PC-3 (cell line): Measurements from ENCODE around the gene LPAR1. TPM values are rescaled to one million over a fixed set of nuclear protein-coding genes. Genes with fewer than 3 reads are reported as not detected.
A peak's percentile ranks its signal among the peaks of the same experiment; 100 is the strongest.

ENCODE experiments used
- ATAC-seq: fragments of 200-7000 bp; cut with Tn5 transposase; 2 replicates; pipeline ENCODE4 v1.9.1; 2020; ENCODE audit warnings: mild to moderate bottlenecking, moderate library complexity
- BruUV-seq: library from RNA; stranded (reverse); fragments of 400-500 nt; replicated peaks from 2 replicates; lab custom pipeline; 2021; lab: Mats Ljungman, UMichigan
- CTCF ChIA-PET: fragments of 300-600 bp; sonication (Branson Sonifier 250); formaldehyde crosslinking; loops from one replicate; lab custom pipeline; 2022; ENCODE audit warnings: antibody characterized with exemption; lab: Charles Lee
- POLR2A ChIA-PET: fragments of 300-600 bp; sonication (Branson Sonifier 250); formaldehyde crosslinking; loops from one replicate; lab custom pipeline; 2022; ENCODE audit warnings: antibody characterized with exemption; ENCODE audit not compliant: unreplicated experiment; lab: Charles Lee
- DNase-seq: peaks from one replicate; pipeline ENCODE4 v3.0.0-alpha.2; 2015
- H2AFZ ChIP-seq: fragments of 300-600 bp; sonication (generic); 2 replicates; pipeline ENCODE4 v1.6.0; 2016; ENCODE audit warnings: antibody characterized with exemption, low read length
- H3F3A ChIP-seq: fragments of 300-600 bp; sonication (generic); one replicate; pipeline ENCODE4 v1.6.0; 2017; ENCODE audit warnings: antibody characterized with exemption, low read length, control low read depth, mild to moderate bottlenecking; ENCODE audit not compliant: unreplicated experiment
- H3K27ac ChIP-seq: fragments of 300-600 bp; sonication (generic); 2 replicates; pipeline ENCODE4 v1.5.1; 2016; ENCODE audit warnings: mild to moderate bottlenecking, low read length
- H3K27me3 ChIP-seq: fragments of 300-600 bp; sonication (generic); 2 replicates; pipeline ENCODE4 v1.6.1; 2016; ENCODE audit warnings: low read length, mixed read lengths
- H3K36me3 ChIP-seq: fragments of 300-600 bp; sonication (generic); 2 replicates; pipeline ENCODE4 v1.6.1; 2016; ENCODE audit warnings: low read depth, mixed run types, low read length, mixed read lengths
- H3K4me1 ChIP-seq: fragments of 300-600 bp; sonication (generic); 2 replicates; pipeline ENCODE4 v1.5.1; 2016; ENCODE audit warnings: low read length; ENCODE audit not compliant: insufficient read depth
- H3K4me2 ChIP-seq: fragments of 300-600 bp; sonication (generic); 2 replicates; pipeline ENCODE4 v1.6.0; 2016; ENCODE audit warnings: low read length
- H3K4me3 ChIP-seq: fragments of 300-600 bp; sonication (generic); 2 replicates; pipeline ENCODE4 v1.5.1; 2016; ENCODE audit warnings: mild to moderate bottlenecking, low read length, mixed read lengths
- H3K79me2 ChIP-seq: fragments of 300-600 bp; sonication (generic); 2 replicates; pipeline ENCODE4 v1.6.1; 2017; ENCODE audit warnings: low read length, mixed read lengths
- H3K9ac ChIP-seq: fragments of 300-600 bp; sonication (generic); 2 replicates; pipeline ENCODE4 v1.6.0; 2016; ENCODE audit warnings: mild to moderate bottlenecking, low read length
- H3K9me2 ChIP-seq: fragments of 300-600 bp; sonication (generic); replicated peaks from 2 replicates; pipeline ENCODE4 v1.6.1; 2016; ENCODE audit warnings: mixed run types, low read length, mixed read lengths
- H3K9me3 ChIP-seq: fragments of 300-600 bp; sonication (generic); 2 replicates; pipeline ENCODE4 v1.6.1; 2016; ENCODE audit warnings: low read length, mixed read lengths
- H4K20me1 ChIP-seq: fragments of 300-600 bp; sonication (generic); 2 replicates; pipeline ENCODE4 v1.6.1; 2016; ENCODE audit warnings: low read length, mixed read lengths
- CTCF ChIP-seq: fragments of 300-600 bp; sonication (generic); conservative IDR thresholded peaks from 2 replicates; pipeline ENCODE4 v1.5.1; 2017; ENCODE audit warnings: antibody characterized with exemption, low read depth, mild to moderate bottlenecking, low read length
- EZH2 ChIP-seq: fragments of 300-600 bp; sonication (generic); IDR thresholded peaks from one replicate; pipeline ENCODE4 v1.6.1; 2017; ENCODE audit warnings: antibody characterized with exemption, mild to moderate bottlenecking, low read length; ENCODE audit not compliant: unreplicated experiment
- EZH2phosphoT487 ChIP-seq: fragments of 300-600 bp; sonication (generic); IDR thresholded peaks from 2 replicates; pipeline ENCODE4 v1.6.1; 2018; ENCODE audit warnings: mild to moderate bottlenecking, antibody characterized with exemption, low read length, borderline replicate concordance
- intact Hi-C: fragments of 100-400 bp; cut with micrococcal nuclease; formaldehyde crosslinking; loops from 2 replicates; pipeline ENCODE4 v1.9.0; 2023
- total RNA-seq: library from RNA; depleted of rRNA; stranded (reverse); fragments of >200 nt; gene quantifications from 2 replicates; pipeline ENCODE4 v1.2.3, GENCODE V29; 2014

Gene LPAR1
- total RNA-seq, 1 experiment from 2014 or later: 67.9 TPM

DNA sequence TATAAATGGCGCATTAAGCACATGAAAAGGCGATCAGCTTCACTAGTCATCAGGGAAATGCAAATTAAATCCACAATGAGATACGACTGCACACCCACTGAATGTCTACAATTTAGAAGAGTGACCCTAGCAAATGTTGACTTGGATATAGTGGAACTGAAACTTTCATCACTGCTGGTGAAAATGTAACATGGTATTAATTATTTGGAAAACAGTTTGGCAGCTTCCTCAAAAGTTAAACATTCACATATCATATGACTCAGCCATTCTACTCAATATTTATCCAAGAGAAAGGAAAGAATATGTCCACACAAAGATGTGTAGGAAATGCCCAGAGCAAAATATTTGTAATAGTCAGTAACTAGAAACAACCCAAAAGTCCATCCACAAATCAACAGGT is 146.5 kb downstream of the LPAR1 start:
- Histone ChIP-seq H3K4me2 (peak overlapping the region; percentile 12; the same call in 1 of the 2 replicates), H3F3A (no peaks in the 10 kb centered on the region), H4K20me1 (no peaks in the 10 kb centered on the region), H3K9me3 (no peaks in the 10 kb centered on the region), H3K4me1 (peaks cover 25% of the 10 kb centered on the region), H3K36me3 (peaks cover 26% of the 10 kb centered on the region), H3K79me2 (peaks cover 71% of the 10 kb centered on the region), H3K27me3 (no peaks in the 10 kb centered on the region), H3K9ac (no peak overlapping the region), H2AFZ (no peak overlapping the region), H3K4me3 (no peak overlapping the region), H3K27ac (peak overlapping the region; percentile 57), H3K9me2 (no peaks in the 10 kb centered on the region)
- ChIA-PET POLR2A (no interaction called here), CTCF (no interaction called here)
- DNase-seq (peak; percentile 66), ATAC-seq (peak; percentile 78)
- no TSS peak for BruUV-seq
- TF ChIP-seq EZH2 (no peak), CTCF (no peak), EZH2phosphoT487 (no peak)
- intact Hi-C loops: no loop called here

DNA sequence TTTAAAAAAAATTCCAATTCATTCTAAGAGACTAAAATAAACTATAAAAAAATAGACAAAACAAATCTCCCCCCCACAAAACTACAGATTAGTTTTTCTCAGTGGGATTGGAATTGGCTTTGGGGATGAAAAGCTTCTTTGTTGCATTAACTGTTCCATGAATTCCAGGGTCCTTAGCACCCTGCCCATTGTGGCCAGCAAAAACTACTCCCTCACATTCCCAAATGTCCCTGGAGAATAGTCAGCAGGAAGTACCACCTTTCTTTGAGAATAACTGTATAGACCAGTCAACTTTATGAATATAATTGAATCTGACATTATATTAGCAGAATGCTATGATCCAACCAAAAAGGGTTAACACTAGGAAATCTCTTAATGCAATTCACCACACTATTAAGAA is 147.9 kb downstream of the LPAR1 start:
- no peak overlapping the region for H3K4me2 ChIP-seq
- H3K9me2 ChIP-seq: no peaks in the 10 kb centered on the region
- no peak overlapping the region for H3K27ac ChIP-seq
- H3K36me3 ChIP-seq: peaks cover 16% of the 10 kb centered on the region
- ChIA-PET CTCF (no interaction called here), POLR2A (no interaction called here)
- H2AFZ ChIP-seq: no peak overlapping the region
- H3K9ac ChIP-seq: no peak overlapping the region
- H3K79me2 ChIP-seq: peaks cover 69% of the 10 kb centered on the region
- DNase-seq (no peak), ATAC-seq (no peak)
- no peak for TF ChIP-seq EZH2phosphoT487
- no peak for TF ChIP-seq CTCF
- H4K20me1 ChIP-seq: no peaks in the 10 kb centered on the region
- H3K9me3 ChIP-seq: no peaks in the 10 kb centered on the region
- H3K4me1 ChIP-seq: peaks cover 25% of the 10 kb centered on the region
- no peaks in the 10 kb centered on the region for H3F3A ChIP-seq
- no TSS peak for BruUV-seq
- H3K27me3 ChIP-seq: no peaks in the 10 kb centered on the region
- no peak overlapping the region for H3K4me3 ChIP-seq
- intact Hi-C loops: no loop called here

- H3K9me3 ChIP-seq: no peaks in the 10 kb centered on the region
- H3K4me1 ChIP-seq: peaks cover 17% of the 10 kb centered on the region
- BruUV-seq: no TSS peak
- no peak overlapping the region for H2AFZ ChIP-seq
- no peaks in the 10 kb centered on the region for H4K20me1 ChIP-seq
- DNase-seq: no peak
- no peaks in the 10 kb centered on the region for H3F3A ChIP-seq
- ChIA-PET POLR2A (no interaction called here), CTCF (no interaction called here)
- no peak for ATAC-seq
- H3K27ac ChIP-seq: no peak overlapping the region
- H3K36me3 ChIP-seq: peaks cover 8% of the 10 kb centered on the region
- intact Hi-C loops: no loop called here
- H3K4me2 ChIP-seq: no peak overlapping the region
- no peak overlapping the region for H3K4me3 ChIP-seq
- peaks cover 82% of the 10 kb centered on the region for H3K79me2 ChIP-seq
- no peaks in the 10 kb centered on the region for H3K27me3 ChIP-seq
- H3K9ac ChIP-seq: no peak overlapping the region
- TF ChIP-seq CTCF (no peak), EZH2phosphoT487 (no peak), EZH2 (no peak)
- H3K9me2 ChIP-seq: no peaks in the 10 kb centered on the region
These were observed 151.0 kb downstream of the LPAR1 start for GRCh38 chr9:110887276-110887675.
